ENCODE results near the gene FIG4. TPM values are rescaled to one million over a fixed set of nuclear protein-coding genes. Genes with fewer than 3 reads are reported as not detected.

FIG4 gene
- total and polyA plus RNA-seq, 2 of the 4 experiments (the other 2 are of a cell fraction) = 12.1 to 15.4 TPM

DNA sequence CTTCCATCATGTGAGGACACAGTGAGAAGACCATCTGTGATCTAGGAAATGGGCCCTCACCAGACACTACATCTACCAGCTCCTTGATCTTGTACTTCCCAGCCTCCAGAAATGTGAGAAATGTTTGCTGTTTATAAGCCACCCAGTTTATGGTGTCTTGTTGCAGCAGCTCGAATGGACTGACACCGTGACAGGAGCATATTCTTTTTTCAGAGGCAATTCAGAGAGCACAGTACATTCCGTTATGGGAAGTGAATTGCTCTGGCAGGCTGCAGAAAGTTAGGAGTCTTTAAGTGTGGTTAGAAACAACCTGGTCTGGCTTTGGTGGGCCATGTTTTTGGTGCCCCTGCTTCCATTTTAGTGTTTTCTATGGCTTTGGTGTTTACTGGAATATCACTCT lies 75.1 kb downstream of the FIG4 start:
- Histone ChIP-seq H3K9ac (ENCODE audit: low read depth, low read length) (no peak overlapping the region), H2BK20ac (ENCODE audit: low read depth, low read length) (no peak overlapping the region), H3K27me3 (ENCODE audit: control insufficient read depth, insufficient read depth, low read length) (no peaks in the 10 kb centered on the region), H4K5ac (ENCODE audit: low read depth, low read length) (no peak overlapping the region), H2BK120ac (ENCODE audit: low read depth, low read length) (no peak overlapping the region), H2AK5ac (ENCODE audit: low read depth, low read length) (no peak overlapping the region), H4K8ac (ENCODE audit: low read depth in 2 of 2, low read length in 2 of 2) (no peak overlapping the region), H4K91ac (ENCODE audit: insufficient read depth, low read depth, low read length) (no peak overlapping the region), H2AK9ac (replicated peaks; ENCODE audit: low read depth, low read length, poor library complexity) (no peak overlapping the region), H3K14ac (replicated peaks; ENCODE audit: low read depth, low read length) (no peak overlapping the region), H3K27ac (ENCODE audit: insufficient read depth, low read length) (no peak overlapping the region), H3K9me1 (ENCODE audit: insufficient read depth, low read length) (0 out of 2 replicates have a peak, but pooled peaks cover 3% of the 10 kb centered on the region), H3K4me3 (ENCODE audit: insufficient read depth, low read depth, low read length) (no peak overlapping the region), H3K18ac (ENCODE audit: low read depth, low read length) (no peak overlapping the region), H2AFZ (replicated peaks; ENCODE audit: low read length, poor library complexity) (no peak overlapping the region), H3K36me3 (ENCODE audit: control insufficient read depth, insufficient read depth, low read length) (0 out of 2 replicates have a peak, but pooled peaks cover 1% of the 10 kb centered on the region), H3K79me1 (ENCODE audit: low read depth in 1 of 2, low read length in 2 of 2) (no peaks in the 10 kb centered on the region), H4K20me1 (ENCODE audit: insufficient read depth, low read length) (no peaks in the 10 kb centered on the region), H3K23ac (ENCODE audit: low read depth, low read length) (no peak overlapping the region), H3K9me3 (ENCODE audit: control insufficient read depth, insufficient read depth, low read length) (no peaks in the 10 kb centered on the region), H2BK15ac (ENCODE audit: low read depth, low read length) (no peak overlapping the region), H3K4ac (ENCODE audit: low read depth, low read length) (no peak overlapping the region), H3K4me2 (ENCODE audit: low read depth, low read length) (no peak overlapping the region), H3K4me1 (ENCODE audit: control insufficient read depth, insufficient read depth, low read length) (peaks cover 7% of the 10 kb centered on the region), H2BK5ac (ENCODE audit: low read depth, low read length, poor library complexity, severe bottlenecking) (no peak overlapping the region), H3K56ac (ENCODE audit: extremely low read depth, insufficient read depth, low read length) (no peak overlapping the region)
- ATAC-seq (ENCODE audit: low read depth) (no peak), DNase-seq (no peak)
- POLR2A ChIA-PET (ENCODE audit: unreplicated experiment) = no interaction called here
- in situ Hi-C loops (cut with MboI; ENCODE audit: low sequenced_read_pairs) (no loop called here), dilution Hi-C loops (cut with HindIII; ENCODE audit: low sequenced_read_pairs, unreplicated experiment) (no loop called here), intact Hi-C loops (cut with micrococcal nuclease) (no loop called here)
- no TSS peak for BruUV-seq (replicated peaks)
- no CpG with 5 or more reads among the region's 3 CpGs for WGBS, 2 experiments (ENCODE audit: extremely low coverage in 2 of 2, insufficient read length in 1 of 2)
- no peak for TF ChIP-seq NFE2L2 (IDR thresholded peaks at IDR 0.05; ENCODE audit: low read depth, low read length)
- no peak for TF ChIP-seq RFX5 (IDR thresholded peaks at IDR 0.05; ENCODE audit: low read depth, low read length)
- no peak for TF ChIP-seq RCOR1 (IDR thresholded peaks at IDR 0.05; ENCODE audit: insufficient replicate concordance, low read length)
- no peak for TF ChIP-seq SMC3 (IDR thresholded peaks at IDR 0.05; ENCODE audit: low read depth, low read length)
- CTCF ChIA-PET = no interaction called here
